WTC11 (cell line): ENCODE data around the gene LRRC70. TPM values are rescaled to one million over a fixed set of nuclear protein-coding genes. Genes with fewer than 3 reads are reported as not detected.

Source experiments
- ATAC-seq: fragments of 200-7000 bp; cut with Tn5 transposase; 2 replicates; pipeline ENCODE4 v1.10.0; 2021; ENCODE audit warnings: mild to moderate bottlenecking, moderate library complexity
- CTCF ChIA-PET: fragments of 300-600 bp; sonication (Branson Sonifier 250); formaldehyde crosslinking; loops from one replicate; lab custom pipeline; 2021; ENCODE audit warnings: antibody characterized with exemption; lab: Charles Lee
- POLR2A ChIA-PET: fragments of 350-600 bp; sonication (Branson Sonifier 250); formaldehyde crosslinking; loops from one replicate; lab custom pipeline; 2021; ENCODE audit warnings: antibody characterized with exemption; lab: Charles Lee
- DNase-seq: peaks from one replicate; pipeline ENCODE4 v3.0.0; 2021; ENCODE audit warnings: low spot score
- H3K27ac Mint-ChIP-seq: 2 replicates; pipeline ENCODE4 v1.8.0; 2021; ENCODE audit warnings: mixed read lengths
- H3K27me3 Mint-ChIP-seq: 2 replicates; pipeline ENCODE4 v1.8.0; 2021; ENCODE audit warnings: low read depth, mild to moderate bottlenecking, moderate library complexity, mixed read lengths
- H3K36me3 Mint-ChIP-seq: 2 replicates; pipeline ENCODE4 v1.8.0; 2021; ENCODE audit warnings: mixed read lengths
- H3K4me1 Mint-ChIP-seq: 2 replicates; pipeline ENCODE4 v1.8.0; 2022; ENCODE audit warnings: mixed read lengths
- H3K4me3 Mint-ChIP-seq: 2 replicates; pipeline ENCODE4 v1.8.0; 2021; ENCODE audit warnings: mild to moderate bottlenecking, moderate library complexity, mixed read lengths
- H3K9me3 Mint-ChIP-seq: 2 replicates; pipeline ENCODE4 v1.8.0; 2021; ENCODE audit warnings: mixed read lengths
- AR ChIP-seq: fragments of 250-450 bp; sonication (Bioruptor Pico); IDR thresholded peaks from 2 replicates; pipeline ENCODE4 v1.9.0; 2021; ENCODE audit warnings: mild to moderate bottlenecking
- CBFB ChIP-seq: sonication (generic); formaldehyde crosslinking; IDR thresholded peaks from 2 replicates; pipeline ENCODE4 v1.8.1; 2022; ENCODE audit warnings: mild to moderate bottlenecking, low read depth, missing genetic modification reagents
- CDX4 ChIP-seq: fragments of 250-450 bp; sonication (Bioruptor Pico); IDR thresholded peaks from 2 replicates; pipeline ENCODE4 v1.9.0; 2021; ENCODE audit warnings: moderate library complexity, mild to moderate bottlenecking, inconsistent platforms, borderline replicate concordance
- E2F5 ChIP-seq: sonication (generic); formaldehyde crosslinking; IDR thresholded peaks from 2 replicates; pipeline ENCODE4 v1.8.1; 2022; ENCODE audit warnings: mild to moderate bottlenecking, moderate library complexity, missing genetic modification reagents
- EMX1 ChIP-seq: fragments of 250-450 bp; sonication (Bioruptor Pico); IDR thresholded peaks from 2 replicates; pipeline ENCODE4 v1.8.0; 2021; ENCODE audit warnings: mild to moderate bottlenecking
- FOXK1 ChIP-seq: sonication (generic); formaldehyde crosslinking; IDR thresholded peaks from 2 replicates; pipeline ENCODE4 v1.8.0; 2022; ENCODE audit warnings: mild to moderate bottlenecking, moderate library complexity, missing genetic modification reagents
- HMGXB4 ChIP-seq: sonication (generic); formaldehyde crosslinking; IDR thresholded peaks from 2 replicates; pipeline ENCODE4 v1.8.1; 2023; ENCODE audit warnings: mild to moderate bottlenecking, moderate library complexity, missing genetic modification reagents
- PREB ChIP-seq: sonication (generic); formaldehyde crosslinking; IDR thresholded peaks from 2 replicates; pipeline ENCODE4 v1.8.1; 2022; ENCODE audit warnings: mild to moderate bottlenecking, missing genetic modification reagents, moderate library complexity, borderline replicate concordance
- PRRX2 ChIP-seq: fragments of 250-450 bp; sonication (Bioruptor Pico); IDR thresholded peaks from 2 replicates; pipeline ENCODE4 v1.8.0; 2021; ENCODE audit warnings: mild to moderate bottlenecking
- ZNF416 ChIP-seq: fragments of 250-450 bp; sonication (Bioruptor Pico); IDR thresholded peaks from 2 replicates; pipeline ENCODE4 v1.9.0; 2021; ENCODE audit warnings: mild to moderate bottlenecking, inconsistent platforms
- ZNF512 ChIP-seq: sonication (generic); formaldehyde crosslinking; IDR thresholded peaks from 2 replicates; pipeline ENCODE4 v1.8.1; 2022; ENCODE audit warnings: missing genetic modification reagents, borderline replicate concordance
- ZNF532 ChIP-seq: fragments of 250-450 bp; sonication (Bioruptor Pico); IDR thresholded peaks from 2 replicates; pipeline ENCODE4 v1.9.0; 2021; ENCODE audit warnings: mild to moderate bottlenecking, borderline replicate concordance
- total RNA-seq: library from RNA; stranded (reverse); gene quantifications from 3 replicates; pipeline ENCODE4 v1.2.3, GENCODE V29; 2021

Gene LRRC70
- total RNA-seq, 1 experiment from 2014 or later, result 0.37 TPM

GRCh38 chr5:62587737-62588136, 9.1 kb downstream of the LRRC70 start (continued):
- no peak for TF ChIP-seq AR
- TF ChIP-seq PRRX2 (CRISPR knock-in tag), result no peak
- TF ChIP-seq ZNF416, result no peak
- no peak for TF ChIP-seq HMGXB4
- TF ChIP-seq ZNF512, result no peak
- no peak for TF ChIP-seq E2F5 (CRISPR knock-in tag)
- no peak for TF ChIP-seq EMX1
- TF ChIP-seq ZNF532 (CRISPR knock-in tag), result no peak
- TF ChIP-seq PREB (CRISPR knock-in tag), result no peak
- no peak for TF ChIP-seq CDX4 (CRISPR knock-in tag)
- TF ChIP-seq CBFB (CRISPR knock-in tag), result no peak

GRCh38 chr5:62588668-62589067, 10.0 kb downstream of the LRRC70 start:
- ATAC-seq, result no peak
- Mint-ChIP-seq H3K4me3 (no peak overlapping the region), H3K36me3 (peaks cover 14% of the 10 kb centered on the region), H3K27me3 (no peaks in the 10 kb centered on the region), H3K4me1 (peaks cover 12% of the 10 kb centered on the region), H3K27ac (no peak overlapping the region), H3K9me3 (no peaks in the 10 kb centered on the region)
- DNase-seq, result no peak
- no peak for TF ChIP-seq FOXK1
- ChIA-PET CTCF (interaction anchor here (1.7 kb wide), 1 partner anchor 192 kb away, joined by 4 read pairs; no protein-coding TSS in a partner anchor), POLR2A (no interaction called here)
